WI38 (cell line): Measurements from ENCODE around the gene CACNA2D1.

ENCODE experiments used
- H3K4me3 ChIP-seq: 2 replicates; pipeline ENCODE4 v1.5.1; 2011; ENCODE audit warnings: low read depth, mild to moderate bottlenecking, control low read depth, low read length
- TF ChIP-seq, protein P1 (sequence below): IDR thresholded peaks from 2 replicates; pipeline ENCODE4 v1.5.1; 2012; ENCODE audit warnings: low read depth, mild to moderate bottlenecking, control low read depth, low read length

Gene CACNA2D1

DNA sequence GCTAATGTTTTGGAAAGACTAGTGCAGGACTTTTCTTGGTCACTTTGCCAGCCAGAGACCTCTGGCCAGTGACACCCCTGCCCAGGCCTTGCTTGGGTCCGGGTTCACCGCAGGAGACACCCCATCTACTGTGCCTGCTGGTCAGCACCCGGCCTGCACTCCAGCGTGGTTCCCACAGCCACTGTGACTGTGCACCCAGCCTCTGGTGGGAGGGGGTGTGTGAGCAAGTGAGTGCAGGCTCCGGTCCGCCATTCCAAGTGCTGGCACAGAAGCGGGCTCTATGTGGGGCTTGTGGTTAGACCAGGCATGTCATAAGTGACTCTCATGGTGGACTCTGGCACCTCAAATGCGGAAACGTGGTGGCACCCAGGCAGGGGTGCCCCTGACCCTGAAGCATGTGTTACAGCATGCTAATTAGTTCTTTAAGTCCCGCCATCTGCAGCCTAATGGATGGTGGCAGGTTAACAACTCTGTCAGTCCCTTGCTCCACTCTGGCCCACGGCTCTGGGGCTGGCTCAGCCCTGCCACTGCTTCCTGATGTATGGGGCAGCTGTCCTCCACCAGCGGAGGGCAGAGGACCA, 361.8 kb downstream of the CACNA2D1 start:
- no peak overlapping the region for H3K4me3 ChIP-seq
- TF ChIP-seq, protein P1, sequence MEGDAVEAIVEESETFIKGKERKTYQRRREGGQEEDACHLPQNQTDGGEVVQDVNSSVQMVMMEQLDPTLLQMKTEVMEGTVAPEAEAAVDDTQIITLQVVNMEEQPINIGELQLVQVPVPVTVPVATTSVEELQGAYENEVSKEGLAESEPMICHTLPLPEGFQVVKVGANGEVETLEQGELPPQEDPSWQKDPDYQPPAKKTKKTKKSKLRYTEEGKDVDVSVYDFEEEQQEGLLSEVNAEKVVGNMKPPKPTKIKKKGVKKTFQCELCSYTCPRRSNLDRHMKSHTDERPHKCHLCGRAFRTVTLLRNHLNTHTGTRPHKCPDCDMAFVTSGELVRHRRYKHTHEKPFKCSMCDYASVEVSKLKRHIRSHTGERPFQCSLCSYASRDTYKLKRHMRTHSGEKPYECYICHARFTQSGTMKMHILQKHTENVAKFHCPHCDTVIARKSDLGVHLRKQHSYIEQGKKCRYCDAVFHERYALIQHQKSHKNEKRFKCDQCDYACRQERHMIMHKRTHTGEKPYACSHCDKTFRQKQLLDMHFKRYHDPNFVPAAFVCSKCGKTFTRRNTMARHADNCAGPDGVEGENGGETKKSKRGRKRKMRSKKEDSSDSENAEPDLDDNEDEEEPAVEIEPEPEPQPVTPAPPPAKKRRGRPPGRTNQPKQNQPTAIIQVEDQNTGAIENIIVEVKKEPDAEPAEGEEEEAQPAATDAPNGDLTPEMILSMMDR, result no peak

DNA sequence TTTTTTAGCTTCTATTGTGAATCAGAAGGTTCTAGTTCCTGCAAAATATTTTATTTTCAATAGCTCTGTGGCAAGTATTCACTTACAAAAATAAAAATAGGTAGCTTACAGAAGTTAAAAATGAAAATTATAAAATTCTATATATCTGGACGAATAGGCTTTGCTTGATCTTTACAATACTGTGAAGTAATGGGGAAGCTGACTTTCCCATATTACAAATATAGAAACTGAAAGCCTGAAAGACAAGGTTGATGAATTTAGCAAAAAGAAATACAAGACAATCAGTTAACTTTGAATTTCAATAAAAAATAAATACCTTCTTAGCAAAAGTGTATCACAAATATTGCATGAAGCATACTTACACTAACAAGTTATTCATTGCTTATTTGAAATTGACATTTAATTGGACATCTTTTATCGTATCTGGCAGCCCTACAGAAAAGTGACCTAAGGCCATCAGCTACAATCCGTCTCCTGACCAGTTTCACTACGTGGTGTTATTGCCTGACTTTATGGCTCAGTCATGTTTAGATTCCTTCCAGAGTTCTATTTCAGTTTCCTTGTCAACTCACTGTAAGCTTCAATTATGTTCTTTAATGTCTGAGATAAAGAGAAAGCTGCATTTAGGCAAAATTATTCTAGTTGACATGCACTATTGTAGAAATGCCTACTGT, 363.2 kb downstream of the CACNA2D1 start:
- TF ChIP-seq, protein P1, result no peak
- H3K4me3 ChIP-seq, result no peak overlapping the region

DNA sequence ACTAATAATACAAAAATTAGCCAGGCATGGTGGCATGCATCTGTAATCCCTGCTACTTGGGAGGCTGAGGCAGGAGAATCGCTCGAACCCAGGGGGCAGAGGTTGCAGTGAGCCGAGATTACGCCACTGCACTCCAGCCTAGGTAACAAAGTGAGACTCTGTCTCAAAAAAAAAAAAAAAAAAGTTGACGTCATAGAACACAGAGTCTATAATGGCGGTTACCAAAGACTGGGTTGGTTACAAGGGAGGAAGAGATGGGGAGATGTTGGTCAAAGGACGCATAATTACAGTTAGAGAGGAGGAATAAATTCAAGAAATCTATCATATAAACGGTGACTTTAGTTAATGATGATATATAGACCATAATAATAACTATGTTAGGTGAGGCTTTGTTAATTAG, 364.1 kb downstream of the CACNA2D1 start:
- H3K4me3 ChIP-seq, result no peak overlapping the region
- TF ChIP-seq, protein P1, result no peak

DNA sequence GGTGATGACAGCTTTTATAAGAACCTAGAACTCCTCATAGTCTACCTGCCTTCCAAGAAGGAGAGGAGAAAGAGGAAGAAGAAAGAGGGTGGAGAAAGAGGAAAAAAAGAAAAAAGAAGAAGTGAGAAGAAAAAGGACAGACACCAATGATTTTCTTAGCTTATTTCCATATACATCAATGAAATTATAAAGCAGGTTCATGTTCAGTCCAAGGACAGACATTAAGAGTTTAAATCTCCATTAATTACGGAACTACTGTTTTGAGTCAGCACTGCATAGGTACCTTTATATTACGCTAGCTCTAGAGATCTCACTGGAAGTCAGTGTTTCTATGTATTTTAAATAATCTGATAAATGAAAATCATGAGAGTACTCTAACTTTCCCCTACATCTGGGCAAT, 364.8 kb downstream of the CACNA2D1 start:
- TF ChIP-seq, protein P1, result no peak

DNA sequence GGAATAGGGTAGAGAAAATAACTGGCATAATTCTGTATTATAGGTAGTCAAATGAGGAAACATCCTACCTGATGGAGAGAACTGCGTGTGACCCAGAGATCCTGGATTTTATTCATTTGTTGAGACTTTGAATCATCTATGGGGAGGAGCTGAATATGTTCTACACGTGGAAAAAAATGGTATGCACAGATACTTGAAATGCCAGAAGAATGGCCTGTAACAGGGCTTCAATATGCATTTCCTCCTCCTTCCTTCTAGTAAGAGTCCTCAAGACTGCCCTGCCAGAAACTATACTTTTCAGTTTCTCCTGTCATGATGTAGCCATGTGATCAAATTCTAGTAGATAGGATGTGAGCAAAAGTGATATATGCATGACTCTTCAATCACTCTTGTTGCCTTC, 372.1 kb downstream of the CACNA2D1 start:
- no peak overlapping the region for H3K4me3 ChIP-seq
- TF ChIP-seq, protein P1, result no peak

More for the DNA sequence above, 364.8 kb downstream of the CACNA2D1 start:
- H3K4me3 ChIP-seq, result no peak overlapping the region

DNA sequence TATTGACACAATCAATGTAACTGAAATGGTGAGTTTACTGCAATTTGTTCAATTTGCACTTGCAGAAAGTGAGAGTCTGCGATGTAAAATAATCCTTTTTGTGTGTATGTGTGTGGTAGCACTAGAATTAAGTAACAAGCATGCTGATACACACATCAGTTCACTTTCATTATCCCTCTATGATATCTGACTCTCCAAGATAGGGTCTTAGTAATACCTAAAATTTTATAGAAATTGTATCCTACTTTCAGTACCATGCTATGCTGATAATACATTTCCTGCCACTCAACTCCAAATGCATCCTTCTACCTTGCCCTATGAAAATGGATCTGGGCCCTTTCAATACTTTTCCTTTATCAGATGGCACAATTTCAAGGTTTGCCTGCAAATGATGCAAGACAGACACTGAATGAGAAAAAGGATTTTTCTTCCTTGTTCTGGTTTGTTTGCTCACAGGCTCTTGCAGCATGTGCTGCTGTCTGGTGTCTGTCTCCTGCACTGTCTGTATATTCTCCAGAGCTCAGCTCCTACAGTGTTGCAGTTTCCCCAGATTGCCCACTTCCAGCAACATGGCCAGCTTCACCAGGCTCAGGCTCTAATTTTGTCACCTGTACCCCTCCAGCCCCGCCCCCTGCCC, 375.8 kb downstream of the CACNA2D1 start:
- TF ChIP-seq, protein P1, result no peak
- no peak overlapping the region for H3K4me3 ChIP-seq

DNA sequence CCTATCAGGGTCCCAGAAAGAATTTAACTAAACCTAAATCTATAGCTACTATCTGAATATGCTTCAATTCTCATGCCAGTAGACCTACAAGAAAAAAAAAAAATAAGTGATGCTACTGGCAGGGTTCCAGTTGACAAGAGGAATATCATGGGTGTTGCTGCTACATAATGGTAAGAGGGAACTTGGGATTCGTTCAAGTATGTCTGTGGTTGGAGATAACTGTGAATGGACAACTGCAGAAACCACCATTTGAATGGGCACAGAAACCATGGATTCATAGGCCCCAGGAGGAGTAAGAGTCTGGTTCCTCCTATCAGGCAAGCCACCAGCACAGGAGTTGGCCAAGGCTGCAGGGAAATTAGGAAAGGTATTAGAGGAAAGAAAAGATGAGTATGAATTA, 386.1 kb downstream of the CACNA2D1 start:
- no peak overlapping the region for H3K4me3 ChIP-seq
- TF ChIP-seq, protein P1, result no peak
